IMR-90 (cell line): ENCODE measurements around the gene IFI27L2.

Experiments used
- CEBPB ChIP-seq: IDR thresholded peaks from 2 replicates; pipeline ENCODE4 v1.6.1; 2012; ENCODE audit warnings: low read depth, low read length, improper control_type of control experiment
- POLR2A ChIP-seq: IDR thresholded peaks from 2 replicates; pipeline ENCODE4 v1.6.1; 2012; ENCODE audit warnings: mild to moderate bottlenecking, low read depth, low read length
- SMC3 ChIP-seq: fragments of 150-350 bp; IDR thresholded peaks from 2 replicates; pipeline ENCODE4 v1.6.1; 2016; ENCODE audit warnings: low read depth, mild to moderate bottlenecking, antibody characterized with exemption, low read length, moderate library complexity
- TF ChIP-seq, protein P1 (sequence below): conservative IDR thresholded peaks from 2 replicates; pipeline ENCODE4 v1.5.1; 2012; ENCODE audit warnings: mild to moderate bottlenecking, low read depth, low read length, improper control_type of control experiment
- TF ChIP-seq, protein P2 (sequence below): fragments of 150-350 bp; IDR thresholded peaks from 2 replicates; pipeline ENCODE4 v1.6.1; 2016; ENCODE audit warnings: low read depth, mild to moderate bottlenecking, low read length, moderate library complexity, borderline replicate concordance
- TF ChIP-seq, protein P3 (sequence below): fragments of 150-350 bp; IDR thresholded peaks from 2 replicates; pipeline ENCODE4 v1.6.1; 2017; ENCODE audit warnings: mild to moderate bottlenecking, antibody characterized with exemption, low read length, low read depth

DNA sequence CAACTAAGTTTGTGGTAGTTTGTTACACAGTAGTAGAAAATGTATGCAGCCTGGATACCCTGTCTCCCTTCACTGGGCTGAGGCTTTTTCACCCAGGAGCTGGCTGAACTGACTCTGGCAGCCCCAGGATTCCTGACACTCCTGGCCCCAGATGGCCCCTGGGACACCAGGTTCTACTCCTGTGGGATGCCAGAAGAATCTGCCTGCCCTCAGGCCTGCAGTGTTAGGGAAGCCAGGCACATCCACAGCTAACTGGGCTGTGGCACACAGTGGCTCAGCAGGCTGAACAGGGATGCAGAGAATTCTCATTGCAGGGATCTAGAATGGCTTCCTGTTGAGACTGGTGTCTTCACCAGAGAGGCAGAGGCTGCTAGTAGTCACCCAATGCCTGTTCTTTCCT lies 10.3 kb downstream of the IFI27L2 start:
- TF ChIP-seq SMC3 = no peak
- TF ChIP-seq, protein P1, sequence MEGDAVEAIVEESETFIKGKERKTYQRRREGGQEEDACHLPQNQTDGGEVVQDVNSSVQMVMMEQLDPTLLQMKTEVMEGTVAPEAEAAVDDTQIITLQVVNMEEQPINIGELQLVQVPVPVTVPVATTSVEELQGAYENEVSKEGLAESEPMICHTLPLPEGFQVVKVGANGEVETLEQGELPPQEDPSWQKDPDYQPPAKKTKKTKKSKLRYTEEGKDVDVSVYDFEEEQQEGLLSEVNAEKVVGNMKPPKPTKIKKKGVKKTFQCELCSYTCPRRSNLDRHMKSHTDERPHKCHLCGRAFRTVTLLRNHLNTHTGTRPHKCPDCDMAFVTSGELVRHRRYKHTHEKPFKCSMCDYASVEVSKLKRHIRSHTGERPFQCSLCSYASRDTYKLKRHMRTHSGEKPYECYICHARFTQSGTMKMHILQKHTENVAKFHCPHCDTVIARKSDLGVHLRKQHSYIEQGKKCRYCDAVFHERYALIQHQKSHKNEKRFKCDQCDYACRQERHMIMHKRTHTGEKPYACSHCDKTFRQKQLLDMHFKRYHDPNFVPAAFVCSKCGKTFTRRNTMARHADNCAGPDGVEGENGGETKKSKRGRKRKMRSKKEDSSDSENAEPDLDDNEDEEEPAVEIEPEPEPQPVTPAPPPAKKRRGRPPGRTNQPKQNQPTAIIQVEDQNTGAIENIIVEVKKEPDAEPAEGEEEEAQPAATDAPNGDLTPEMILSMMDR = no peak
- no peak for TF ChIP-seq CEBPB
- TF ChIP-seq POLR2A = no peak
- TF ChIP-seq, protein P2, sequence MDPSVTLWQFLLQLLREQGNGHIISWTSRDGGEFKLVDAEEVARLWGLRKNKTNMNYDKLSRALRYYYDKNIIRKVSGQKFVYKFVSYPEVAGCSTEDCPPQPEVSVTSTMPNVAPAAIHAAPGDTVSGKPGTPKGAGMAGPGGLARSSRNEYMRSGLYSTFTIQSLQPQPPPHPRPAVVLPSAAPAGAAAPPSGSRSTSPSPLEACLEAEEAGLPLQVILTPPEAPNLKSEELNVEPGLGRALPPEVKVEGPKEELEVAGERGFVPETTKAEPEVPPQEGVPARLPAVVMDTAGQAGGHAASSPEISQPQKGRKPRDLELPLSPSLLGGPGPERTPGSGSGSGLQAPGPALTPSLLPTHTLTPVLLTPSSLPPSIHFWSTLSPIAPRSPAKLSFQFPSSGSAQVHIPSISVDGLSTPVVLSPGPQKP = no peak
- TF ChIP-seq, protein P3, sequence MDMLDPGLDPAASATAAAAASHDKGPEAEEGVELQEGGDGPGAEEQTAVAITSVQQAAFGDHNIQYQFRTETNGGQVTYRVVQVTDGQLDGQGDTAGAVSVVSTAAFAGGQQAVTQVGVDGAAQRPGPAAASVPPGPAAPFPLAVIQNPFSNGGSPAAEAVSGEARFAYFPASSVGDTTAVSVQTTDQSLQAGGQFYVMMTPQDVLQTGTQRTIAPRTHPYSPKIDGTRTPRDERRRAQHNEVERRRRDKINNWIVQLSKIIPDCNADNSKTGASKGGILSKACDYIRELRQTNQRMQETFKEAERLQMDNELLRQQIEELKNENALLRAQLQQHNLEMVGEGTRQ = no peak
